ENCODE results near the gene MAP2K4.

MAP2K4 gene

GRCh38 chr17:12062249-12062648 lies 41.6 kb downstream of the MAP2K4 start:
- no peaks in the 10 kb centered on the region for H3F3A ChIP-seq (ENCODE audit: insufficient read depth, low read length)

GRCh38 chr17:12064395-12064794 lies 43.7 kb downstream of the MAP2K4 start:
- Histone ChIP-seq H3K36me3 (ENCODE audit: insufficient read depth, low read length) (peaks cover 14% of the 10 kb centered on the region), H3K4me2 (ENCODE audit: low read length) (no peak overlapping the region), H2AFZ (ENCODE audit: low read length) (no peak overlapping the region), H3K4me3 (ENCODE audit: low read depth, low read length, poor library complexity, severe bottlenecking) (no peak overlapping the region), H3K9ac (ENCODE audit: low read length) (no peak overlapping the region), H3K9me3 (ENCODE audit: low read length) (no peaks in the 10 kb centered on the region), H3K9me2 (ENCODE audit: low read depth, low read length) (no peaks in the 10 kb centered on the region), H3K27ac (ENCODE audit: low read depth, low read length, poor library complexity, severe bottlenecking) (no peak overlapping the region), H3K79me2 (ENCODE audit: insufficient read depth, low read length) (no peaks in the 10 kb centered on the region), H4K20me1 (ENCODE audit: insufficient read depth, low read length) (no peaks in the 10 kb centered on the region), H3F3A (ENCODE audit: insufficient read depth, low read length) (no peaks in the 10 kb centered on the region), H3K4me1 (ENCODE audit: insufficient read depth, low read length, severe bottlenecking) (no peaks in the 10 kb centered on the region), H3K27me3 (ENCODE audit: insufficient read depth, low read length) (no peaks in the 10 kb centered on the region)
- no peak for TF ChIP-seq CTCF (IDR thresholded peaks at IDR 0.05; ENCODE audit: low read length)
- TF ChIP-seq EZH2 (IDR thresholded peaks at IDR 0.05; ENCODE audit: borderline replicate concordance, low read length): no peak

More at GRCh38 chr17:12062249-12062648, 41.6 kb downstream of the MAP2K4 start:
- H3K27me3 ChIP-seq (ENCODE audit: insufficient read depth, low read length): no peaks in the 10 kb centered on the region
- no peak overlapping the region for H3K27ac ChIP-seq (ENCODE audit: low read depth, low read length, poor library complexity, severe bottlenecking)
- no peaks in the 10 kb centered on the region for H3K79me2 ChIP-seq (ENCODE audit: insufficient read depth, low read length)
- no peak overlapping the region for H2AFZ ChIP-seq (ENCODE audit: low read length)
- TF ChIP-seq EZH2 (IDR thresholded peaks at IDR 0.05; ENCODE audit: borderline replicate concordance, low read length) (no peak), CTCF (IDR thresholded peaks at IDR 0.05; ENCODE audit: low read length) (no peak)
- no peaks in the 10 kb centered on the region for H4K20me1 ChIP-seq (ENCODE audit: insufficient read depth, low read length)
- H3K36me3 ChIP-seq (ENCODE audit: insufficient read depth, low read length): peaks cover 14% of the 10 kb centered on the region
- H3K9ac ChIP-seq (ENCODE audit: low read length): no peak overlapping the region
- H3K4me3 ChIP-seq (ENCODE audit: low read depth, low read length, poor library complexity, severe bottlenecking): no peak overlapping the region
- no peak overlapping the region for H3K4me2 ChIP-seq (ENCODE audit: low read length)
- no peaks in the 10 kb centered on the region for H3K4me1 ChIP-seq (ENCODE audit: insufficient read depth, low read length, severe bottlenecking)
- no peaks in the 10 kb centered on the region for H3K9me3 ChIP-seq (ENCODE audit: low read length)
- no peaks in the 10 kb centered on the region for H3K9me2 ChIP-seq (ENCODE audit: low read depth, low read length)

- Histone ChIP-seq H3K4me3 (ENCODE audit: low read depth, low read length, poor library complexity, severe bottlenecking) (no peak overlapping the region), H3K36me3 (ENCODE audit: insufficient read depth, low read length) (peaks cover 14% of the 10 kb centered on the region), H3K9me2 (ENCODE audit: low read depth, low read length) (no peaks in the 10 kb centered on the region), H2AFZ (ENCODE audit: low read length) (no peak overlapping the region), H4K20me1 (ENCODE audit: insufficient read depth, low read length) (no peaks in the 10 kb centered on the region), H3K9ac (ENCODE audit: low read length) (no peak overlapping the region), H3K4me2 (ENCODE audit: low read length) (no peak overlapping the region), H3K27me3 (ENCODE audit: insufficient read depth, low read length) (no peaks in the 10 kb centered on the region), H3K9me3 (ENCODE audit: low read length) (no peaks in the 10 kb centered on the region), H3K27ac (ENCODE audit: low read depth, low read length, poor library complexity, severe bottlenecking) (no peak overlapping the region), H3F3A (ENCODE audit: insufficient read depth, low read length) (no peaks in the 10 kb centered on the region), H3K79me2 (ENCODE audit: insufficient read depth, low read length) (no peaks in the 10 kb centered on the region), H3K4me1 (ENCODE audit: insufficient read depth, low read length, severe bottlenecking) (no peaks in the 10 kb centered on the region)
- TF ChIP-seq CTCF (IDR thresholded peaks at IDR 0.05; ENCODE audit: low read length): no peak
- TF ChIP-seq EZH2 (IDR thresholded peaks at IDR 0.05; ENCODE audit: borderline replicate concordance, low read length): no peak
Observed at GRCh38 chr17:12067485-12067884, 46.8 kb downstream of the MAP2K4 start.

All from OCI-LY1 (cell line).